KMS-11 (cell line): ENCODE data around the gene PLXNA4.

Source experiments
- H2AFZ ChIP-seq: fragments of 200-600 bp; sonication (generic); 2 replicates; pipeline ENCODE4 v1.6.1; 2016; ENCODE audit warnings: antibody characterized with exemption, mixed run types, low read depth
- H3K27ac ChIP-seq: fragments of 200-600 bp; sonication (generic); 2 replicates; pipeline ENCODE4 v1.6.1; 2016; ENCODE audit warnings: mild to moderate bottlenecking, mixed run types
- H3K27me3 ChIP-seq: fragments of 200-600 bp; sonication (generic); 2 replicates; pipeline ENCODE4 v1.6.1; 2017; ENCODE audit warnings: mild to moderate bottlenecking, low read depth, mixed run types, moderate library complexity; ENCODE audit not compliant: insufficient read depth
- H3K36me3 ChIP-seq: fragments of 200-600 bp; sonication (generic); 2 replicates; pipeline ENCODE4 v1.6.1; 2017; ENCODE audit warnings: mild to moderate bottlenecking, mixed run types; ENCODE audit not compliant: insufficient read depth
- H3K4me1 ChIP-seq: fragments of 200-600 bp; sonication (generic); 2 replicates; pipeline ENCODE4 v1.6.1; 2016; ENCODE audit warnings: mild to moderate bottlenecking, low read depth, mixed run types; ENCODE audit not compliant: poor library complexity, severe bottlenecking
- H3K4me2 ChIP-seq: fragments of 200-600 bp; sonication (generic); 2 replicates; pipeline ENCODE4 v1.7.0; 2016; ENCODE audit warnings: mild to moderate bottlenecking, mixed run types
- H3K4me3 ChIP-seq: fragments of 200-600 bp; sonication (generic); IDR thresholded peaks from 2 replicates; pipeline ENCODE4 v1.6.1; 2017; ENCODE audit warnings: low read depth, low read length, mixed read lengths; ENCODE audit not compliant: insufficient read depth
- H3K79me2 ChIP-seq: fragments of 200-600 bp; sonication (generic); 2 replicates; pipeline ENCODE4 v1.6.1; 2016; ENCODE audit warnings: low read depth, mixed run types; ENCODE audit not compliant: insufficient read depth
- H3K9ac ChIP-seq: fragments of 200-600 bp; sonication (generic); 2 replicates; pipeline ENCODE4 v1.6.1; 2016; ENCODE audit warnings: mild to moderate bottlenecking, mixed run types
- H4K20me1 ChIP-seq: fragments of 200-600 bp; sonication (generic); 2 replicates; pipeline ENCODE4 v1.6.1; 2016; ENCODE audit warnings: mild to moderate bottlenecking, mixed run types; ENCODE audit not compliant: insufficient read depth
- CTCF ChIP-seq: fragments of 200-600 bp; sonication (generic); conservative IDR thresholded peaks from 2 replicates; pipeline ENCODE4 v1.6.1; 2017; ENCODE audit warnings: low read depth, mild to moderate bottlenecking, antibody characterized with exemption, low read length, moderate library complexity, mixed read lengths

The PLXNA4 gene

GRCh38 chr7:132187391-132187790 is 388.9 kb downstream of the PLXNA4 start:
- Histone ChIP-seq H3K4me1 (no peaks in the 10 kb centered on the region), H3K27me3 (no peaks in the 10 kb centered on the region), H3K79me2 (no peaks in the 10 kb centered on the region), H3K36me3 (no peaks in the 10 kb centered on the region), H3K4me2 (no peak overlapping the region), H3K27ac (no peak overlapping the region), H3K9ac (no peak overlapping the region), H3K4me3 (no peak overlapping the region), H4K20me1 (no peaks in the 10 kb centered on the region), H2AFZ (no peak overlapping the region)
- TF ChIP-seq CTCF = no peak

- Histone ChIP-seq H3K27me3 (no peaks in the 10 kb centered on the region), H2AFZ (no peak overlapping the region)
These were observed 391.1 kb downstream of the PLXNA4 start for GRCh38 chr7:132185150-132185549.

GRCh38 chr7:132183781-132184380 is 392.4 kb downstream of the PLXNA4 start:
- no peaks in the 10 kb centered on the region for H3K4me1 ChIP-seq
- no peak overlapping the region for H3K9ac ChIP-seq
- no peaks in the 10 kb centered on the region for H4K20me1 ChIP-seq
- H3K27ac ChIP-seq = no peak overlapping the region
- no peak overlapping the region for H3K4me2 ChIP-seq
- no peaks in the 10 kb centered on the region for H3K79me2 ChIP-seq
- no peaks in the 10 kb centered on the region for H3K36me3 ChIP-seq
- no peak overlapping the region for H2AFZ ChIP-seq
- no peak overlapping the region for H3K4me3 ChIP-seq
- TF ChIP-seq CTCF = no peak
- no peaks in the 10 kb centered on the region for H3K27me3 ChIP-seq

More at GRCh38 chr7:132185150-132185549, 391.1 kb downstream of the PLXNA4 start:
- H3K79me2 ChIP-seq = no peaks in the 10 kb centered on the region
- H3K4me3 ChIP-seq = no peak overlapping the region
- no peaks in the 10 kb centered on the region for H3K4me1 ChIP-seq
- H3K4me2 ChIP-seq = no peak overlapping the region
- no peak overlapping the region for H3K27ac ChIP-seq
- H3K36me3 ChIP-seq = no peaks in the 10 kb centered on the region
- no peak overlapping the region for H3K9ac ChIP-seq
- TF ChIP-seq CTCF = no peak
- no peaks in the 10 kb centered on the region for H4K20me1 ChIP-seq

GRCh38 chr7:132182992-132183391 is 393.3 kb downstream of the PLXNA4 start:
- Histone ChIP-seq H3K4me1 (no peaks in the 10 kb centered on the region), H3K27ac (no peak overlapping the region), H2AFZ (no peak overlapping the region), H3K4me2 (no peak overlapping the region), H4K20me1 (no peaks in the 10 kb centered on the region), H3K9ac (no peak overlapping the region), H3K4me3 (no peak overlapping the region), H3K79me2 (no peaks in the 10 kb centered on the region), H3K27me3 (no peaks in the 10 kb centered on the region), H3K36me3 (no peaks in the 10 kb centered on the region)
- TF ChIP-seq CTCF = no peak
